SK-N-SH treated with all-trans-retinoic acid at 6 μM for 48 hours (cell line): ENCODE data around the gene EML4.

Experiments
- ATAC-seq: fragments of 200-7000 bp; cut with Tn5 transposase; 3 replicates; pipeline ENCODE4 v1.9.1; 2020; ENCODE audit warnings: mild to moderate bottlenecking, moderate library complexity
- ARNTL ChIP-seq: fragments of 450-650 bp; formaldehyde crosslinking; IDR thresholded peaks from 2 replicates; pipeline ENCODE4 v1.5.0; 2020; ENCODE audit warnings: low read depth, mild to moderate bottlenecking, moderate library complexity, borderline replicate concordance
- BACH2 ChIP-seq: fragments of 250-450 bp; sonication (Bioruptor Pico); IDR thresholded peaks from 2 replicates; pipeline ENCODE4 v1.9.0; 2021; ENCODE audit warnings: mild to moderate bottlenecking, borderline replicate concordance
- CREB5 ChIP-seq: fragments of 250-450 bp; sonication (Bioruptor Pico); IDR thresholded peaks from 2 replicates; pipeline ENCODE4 v1.5.1; 2020; ENCODE audit warnings: low read depth, mild to moderate bottlenecking, moderate library complexity
- CSDC2 ChIP-seq: fragments of 250-450 bp; sonication (Bioruptor Pico); IDR thresholded peaks from 2 replicates; pipeline ENCODE4 v1.5.0; 2020; ENCODE audit warnings: mild to moderate bottlenecking, moderate library complexity
- CSRNP3 ChIP-seq: fragments of 250-450 bp; sonication (Bioruptor Pico); IDR thresholded peaks from 2 replicates; pipeline ENCODE4 v1.5.1; 2021; ENCODE audit warnings: mild to moderate bottlenecking, moderate library complexity
- ESRRG ChIP-seq: fragments of 250-450 bp; sonication (Bioruptor Pico); IDR thresholded peaks from 2 replicates; pipeline ENCODE4 v1.6.1; 2021; ENCODE audit warnings: mild to moderate bottlenecking
- GLIS3 ChIP-seq: fragments of 250-450 bp; sonication (Bioruptor Pico); IDR thresholded peaks from 2 replicates; pipeline ENCODE4 v1.5.0; 2020; ENCODE audit warnings: mild to moderate bottlenecking, moderate library complexity
- ISL1 ChIP-seq: fragments of 250-450 bp; sonication (Bioruptor Pico); IDR thresholded peaks from 2 replicates; pipeline ENCODE4 v2.1.2; 2022; ENCODE audit warnings: mild to moderate bottlenecking, moderate library complexity
- OSR1 ChIP-seq: fragments of 250-450 bp; sonication (Bioruptor Pico); IDR thresholded peaks from 2 replicates; pipeline ENCODE4 v1.8.0; 2022; ENCODE audit warnings: moderate library complexity, mild to moderate bottlenecking, inconsistent platforms
- PATZ1 ChIP-seq: fragments of 250-450 bp; sonication (Bioruptor Pico); IDR thresholded peaks from 2 replicates; pipeline ENCODE4 v1.8.0; 2020; ENCODE audit warnings: mild to moderate bottlenecking, moderate library complexity, borderline replicate concordance
- POU6F1 ChIP-seq: fragments of 250-450 bp; sonication (Bioruptor Pico); IDR thresholded peaks from 2 replicates; pipeline ENCODE4 v1.8.0; 2021; ENCODE audit warnings: low read depth, mild to moderate bottlenecking, moderate library complexity, borderline replicate concordance
- PPARA ChIP-seq: fragments of 250-450 bp; sonication (Bioruptor Pico); IDR thresholded peaks from 2 replicates; pipeline ENCODE4 v1.5.0; 2020; ENCODE audit warnings: mild to moderate bottlenecking, borderline replicate concordance
- RARB ChIP-seq: fragments of 250-450 bp; sonication (Bioruptor Pico); IDR thresholded peaks from 2 replicates; pipeline ENCODE4 v1.8.0; 2021; ENCODE audit warnings: mild to moderate bottlenecking, moderate library complexity
- SNAI2 ChIP-seq: fragments of 250-450 bp; sonication (Bioruptor Pico); IDR thresholded peaks from 2 replicates; pipeline ENCODE4 v1.5.0; 2020; ENCODE audit warnings: mild to moderate bottlenecking, moderate library complexity
- TCF4 ChIP-seq: fragments of 250-450 bp; sonication (Bioruptor Pico); IDR thresholded peaks from 2 replicates; pipeline ENCODE4 v1.8.0; 2021; ENCODE audit warnings: mild to moderate bottlenecking, moderate library complexity, borderline replicate concordance
- TOX ChIP-seq: fragments of 250-450 bp; sonication (Bioruptor Pico); IDR thresholded peaks from 2 replicates; pipeline ENCODE4 v1.8.0; 2021; ENCODE audit warnings: mild to moderate bottlenecking, moderate library complexity, borderline replicate concordance
- TSHZ2 ChIP-seq: fragments of 250-450 bp; sonication (Bioruptor Pico); IDR thresholded peaks from 2 replicates; pipeline ENCODE4 v1.5.0; 2020; ENCODE audit warnings: mild to moderate bottlenecking, moderate library complexity
- ZC3H10 ChIP-seq: fragments of 250-450 bp; sonication (Bioruptor Pico); IDR thresholded peaks from 2 replicates; pipeline ENCODE4 v1.5.1; 2021; ENCODE audit warnings: mild to moderate bottlenecking, moderate library complexity
- ZFP3 ChIP-seq: fragments of 250-450 bp; sonication (Bioruptor Pico); IDR thresholded peaks from 2 replicates; pipeline ENCODE4 v1.5.0; 2020; ENCODE audit warnings: mild to moderate bottlenecking, moderate library complexity
- ZFP30 ChIP-seq: fragments of 450-650 bp; formaldehyde crosslinking; IDR thresholded peaks from 2 replicates; pipeline ENCODE4 v1.5.0; 2022; ENCODE audit warnings: mild to moderate bottlenecking, moderate library complexity
- ZNF565 ChIP-seq: fragments of 450-650 bp; formaldehyde crosslinking; conservative IDR thresholded peaks from 2 replicates; pipeline ENCODE4 v1.5.0; 2020; ENCODE audit warnings: low read depth, mild to moderate bottlenecking, moderate library complexity
- ZNF70 ChIP-seq: fragments of 450-650 bp; formaldehyde crosslinking; IDR thresholded peaks from 2 replicates; pipeline ENCODE4 v1.5.0; 2020; ENCODE audit warnings: mild to moderate bottlenecking, moderate library complexity
- ZNF8 ChIP-seq: fragments of 450-650 bp; formaldehyde crosslinking; IDR thresholded peaks from 2 replicates; pipeline ENCODE4 v1.5.0; 2020; ENCODE audit warnings: mild to moderate bottlenecking, moderate library complexity

The EML4 gene

GRCh38 chr2:42250925-42251324 lies 81.8 kb downstream of the EML4 start:
- TF ChIP-seq PPARA (CRISPR knock-in tag) (no peak), TOX (CRISPR knock-in tag) (no peak), ISL1 (no peak), OSR1 (no peak), ZNF70 (no peak), ZNF8 (CRISPR knock-in tag) (no peak), ARNTL (no peak), GLIS3 (CRISPR knock-in tag) (no peak), CSDC2 (CRISPR knock-in tag) (no peak), ESRRG (CRISPR knock-in tag) (no peak)
- no peak for ATAC-seq

GRCh38 chr2:42252464-42252863 lies 83.3 kb downstream of the EML4 start:
- no peak for ATAC-seq
- TF ChIP-seq POU6F1, result no peak
- no peak for TF ChIP-seq ZC3H10 (CRISPR knock-in tag)
- TF ChIP-seq SNAI2 (CRISPR knock-in tag), result no peak
- no peak for TF ChIP-seq RARB (CRISPR knock-in tag)
- TF ChIP-seq ZNF70, result no peak
- no peak for TF ChIP-seq CSDC2 (CRISPR knock-in tag)
- no peak for TF ChIP-seq ZNF8 (CRISPR knock-in tag)
- no peak for TF ChIP-seq ESRRG (CRISPR knock-in tag)
- no peak for TF ChIP-seq ZFP3
- TF ChIP-seq TSHZ2, result no peak
- no peak for TF ChIP-seq PATZ1 (CRISPR knock-in tag)
- no peak for TF ChIP-seq OSR1
- TF ChIP-seq ZFP30, result no peak
- no peak for TF ChIP-seq GLIS3 (CRISPR knock-in tag)
- TF ChIP-seq ZNF565 (CRISPR knock-in tag), result no peak
- no peak for TF ChIP-seq ISL1
- no peak for TF ChIP-seq ARNTL
- no peak for TF ChIP-seq TCF4 (CRISPR knock-in tag)
- TF ChIP-seq BACH2 (CRISPR knock-in tag), result no peak
- no peak for TF ChIP-seq CREB5 (CRISPR knock-in tag)

GRCh38 chr2:42254186-42254895 lies 85.2 kb downstream of the EML4 start:
- TF ChIP-seq TCF4 (CRISPR knock-in tag), result no peak
- TF ChIP-seq ZFP3, result no peak
- no peak for TF ChIP-seq GLIS3 (CRISPR knock-in tag)
- no peak for TF ChIP-seq CSRNP3
- TF ChIP-seq ZFP30, result no peak
- TF ChIP-seq ZC3H10 (CRISPR knock-in tag), result no peak
- TF ChIP-seq ARNTL, result no peak
- TF ChIP-seq PPARA (CRISPR knock-in tag), result no peak
- TF ChIP-seq ISL1, result no peak
- TF ChIP-seq TSHZ2, result no peak
- no peak for TF ChIP-seq RARB (CRISPR knock-in tag)
- TF ChIP-seq BACH2 (CRISPR knock-in tag), result no peak
- no peak for ATAC-seq
